GM23338 (cell line): Measurements from ENCODE around the gene KRTAP10-5. TPM values are rescaled to one million over a fixed set of nuclear protein-coding genes. Genes with fewer than 3 reads are reported as not detected.

Source experiments
- ATAC-seq: fragments of 200-7000 bp; cut with Tn5 transposase; 3 replicates; pipeline ENCODE4 v1.9.1; 2020
- DNase-seq: peaks from one replicate; pipeline ENCODE4 v3.0.0-alpha.2; 2015; ENCODE audit warnings: low spot score
- H2AFZ ChIP-seq: fragments of 200-600 bp; sonication (generic); 2 replicates; pipeline ENCODE4 v1.8.0; 2016; ENCODE audit warnings: antibody characterized with exemption, mild to moderate bottlenecking, moderate library complexity
- H3F3A ChIP-seq: fragments of 200-600 bp; sonication (generic); replicated peaks from 2 replicates; pipeline ENCODE4 v1.8.0; 2017; ENCODE audit warnings: antibody characterized with exemption, mixed run types, low read depth
- H3K27ac ChIP-seq: fragments of 200-600 bp; sonication (generic); 2 replicates; pipeline ENCODE4 v1.6.1; 2016; ENCODE audit warnings: low read depth
- H3K27me3 ChIP-seq: fragments of 200-600 bp; sonication (generic); 2 replicates; pipeline ENCODE4 v1.8.0; 2016; ENCODE audit warnings: mild to moderate bottlenecking, mixed run types, moderate library complexity; ENCODE audit not compliant: insufficient read depth
- H3K36me3 ChIP-seq: fragments of 200-600 bp; sonication (generic); 2 replicates; pipeline ENCODE4 v1.8.0; 2016; ENCODE audit warnings: mild to moderate bottlenecking; ENCODE audit not compliant: insufficient read depth
- H3K4me1 ChIP-seq: fragments of 200-600 bp; sonication (generic); 2 replicates; pipeline ENCODE4 v1.8.0; 2016; ENCODE audit warnings: mild to moderate bottlenecking, moderate library complexity; ENCODE audit not compliant: insufficient read depth
- H3K4me2 ChIP-seq: fragments of 200-600 bp; sonication (generic); 2 replicates; pipeline ENCODE4 v1.7.1; 2017; ENCODE audit warnings: mixed run types
- H3K4me3 ChIP-seq: fragments of 200-600 bp; sonication (generic); 2 replicates; pipeline ENCODE4 v1.6.1; 2016; ENCODE audit warnings: mixed run types
- H3K79me2 ChIP-seq: fragments of 200-600 bp; sonication (generic); replicated peaks from 2 replicates; pipeline ENCODE4 v1.8.0; 2017; ENCODE audit warnings: mild to moderate bottlenecking; ENCODE audit not compliant: insufficient read depth
- H3K9me2 ChIP-seq: fragments of 200-600 bp; sonication (generic); 2 replicates; pipeline ENCODE4 v1.8.0; 2017; ENCODE audit not compliant: insufficient read depth
- H4K20me1 ChIP-seq: fragments of 200-600 bp; sonication (generic); replicated peaks from 2 replicates; pipeline ENCODE4 v1.8.0; 2017; ENCODE audit warnings: mild to moderate bottlenecking; ENCODE audit not compliant: insufficient read depth
- H3K27ac Mint-ChIP-seq: 2 replicates; pipeline ENCODE4 v1.8.0; 2020; ENCODE audit warnings: inconsistent platforms, mild to moderate bottlenecking, moderate library complexity, mixed read lengths
- H3K27me3 Mint-ChIP-seq: 3 replicates; pipeline ENCODE4 v1.8.0; 2022; ENCODE audit warnings: low read depth, mild to moderate bottlenecking, moderate library complexity, mixed read lengths, inconsistent platforms; ENCODE audit not compliant: insufficient read depth, poor library complexity
- H3K36me3 Mint-ChIP-seq: 3 replicates; pipeline ENCODE4 v1.8.0; 2021; ENCODE audit warnings: low read depth, mild to moderate bottlenecking, inconsistent platforms, moderate library complexity, mixed read lengths
- H3K4me1 Mint-ChIP-seq: 3 replicates; pipeline ENCODE4 v1.8.0; 2020; ENCODE audit warnings: mild to moderate bottlenecking, inconsistent platforms, mixed read lengths
- H3K4me3 Mint-ChIP-seq: 3 replicates; pipeline ENCODE4 v1.8.0; 2021; ENCODE audit warnings: moderate library complexity, mild to moderate bottlenecking, inconsistent platforms, mixed read lengths
- H3K9me3 Mint-ChIP-seq: 3 replicates; pipeline ENCODE4 v1.8.0; 2020; ENCODE audit warnings: moderate library complexity, mild to moderate bottlenecking, inconsistent platforms, mixed read lengths
- CREB1 ChIP-seq: fragments of 250-450 bp; sonication (Bioruptor Pico); IDR thresholded peaks from 2 replicates; pipeline ENCODE4 v1.5.0; 2020; ENCODE audit warnings: low read depth, mild to moderate bottlenecking, moderate library complexity
- ETS1 ChIP-seq: IDR thresholded peaks from 2 replicates; pipeline ENCODE4 v1.6.1; 2016; ENCODE audit warnings: antibody characterized with exemption
- EZH2 ChIP-seq: fragments of 200-600 bp; sonication (generic); IDR thresholded peaks from one replicate; pipeline ENCODE4 v1.8.0; 2017; ENCODE audit warnings: antibody characterized with exemption, mild to moderate bottlenecking, low read depth; ENCODE audit not compliant: unreplicated experiment
- EZH2phosphoT487 ChIP-seq: fragments of 200-600 bp; sonication (generic); IDR thresholded peaks from one replicate; pipeline ENCODE4 v1.8.1; 2018; ENCODE audit warnings: antibody characterized with exemption; ENCODE audit not compliant: unreplicated experiment
- JUNB ChIP-seq: IDR thresholded peaks from one replicate; pipeline ENCODE4 v1.6.1; 2016; ENCODE audit warnings: antibody characterized with exemption; ENCODE audit not compliant: unreplicated experiment
- NANOG ChIP-seq: IDR thresholded peaks from 2 replicates; pipeline ENCODE4 v1.6.1; 2016; ENCODE audit warnings: antibody characterized with exemption, borderline replicate concordance
- POLR2AphosphoS5 ChIP-seq: IDR thresholded peaks from 2 replicates; pipeline ENCODE4 v1.6.1; 2016; ENCODE audit warnings: antibody characterized with exemption, low read depth
- STAT1 ChIP-seq: IDR thresholded peaks from one replicate; pipeline ENCODE4 v1.6.1; 2016; ENCODE audit warnings: antibody characterized with exemption; ENCODE audit not compliant: unreplicated experiment
- ZNF114 ChIP-seq: fragments of 250-450 bp; sonication (Bioruptor Pico); IDR thresholded peaks from 2 replicates; pipeline ENCODE4 v1.5.0; 2020; ENCODE audit warnings: mild to moderate bottlenecking, moderate library complexity
- ZNF331 ChIP-seq: fragments of 250-450 bp; sonication (Bioruptor Pico); IDR thresholded peaks from 2 replicates; pipeline ENCODE4 v1.5.0; 2020; ENCODE audit warnings: low read depth, mild to moderate bottlenecking, moderate library complexity
- polyA plus RNA-seq: library from polyadenylated mRNA; unstranded; fragments of >200 nt; fragmentation: Nextera tagmentation; extraction: Ambion mirVana; gene quantifications from 2 replicates; pipeline ENCODE4 v1.2.1, GENCODE V29; 2016
- total RNA-seq: library from RNA; depleted of rRNA; stranded (reverse); fragments of >200 nt; shearing (Covaris generic); gene quantifications from 2 replicates; pipeline ENCODE4 v1.2.3, GENCODE V29; 2014
- TF ChIP-seq, protein P1 (sequence below): IDR thresholded peaks from one replicate; pipeline ENCODE4 v1.6.1; 2018; ENCODE audit warnings: antibody characterized with exemption; ENCODE audit not compliant: unreplicated experiment
- TF ChIP-seq, protein P2 (sequence below): fragments of 250-450 bp; sonication (Bioruptor Pico); IDR thresholded peaks from 2 replicates; pipeline ENCODE4 v1.5.0; 2020; ENCODE audit warnings: mild to moderate bottlenecking, moderate library complexity
- TF ChIP-seq, protein P3 (sequence below), 2 experiments: fragments of 200-600 bp in 1 of 2; sonication (generic) in 1 of 2; conservative IDR thresholded peaks; 2 replicates each; pipeline versions ENCODE4 v1.5.1 to v1.6.1; 2016 to 2017; ENCODE audit warnings: antibody characterized with exemption in 2 of 2, low read depth in 2 of 2, mild to moderate bottlenecking in 2 of 2, moderate library complexity in 1 of 2

The KRTAP10-5 gene
- total and polyA plus RNA-seq, 2 experiments from 2014 or later, result not detected

GRCh38 chr21:44568667-44569556, 11.5 kb downstream of the KRTAP10-5 start:
- TF ChIP-seq ZNF114 (CRISPR knock-in tag) (no peak), NANOG (no peak), EZH2phosphoT487 (no peak), CREB1 (CRISPR knock-in tag) (no peak), POLR2AphosphoS5 (no peak), STAT1 (no peak), EZH2 (no peak), ZNF331 (no peak), ETS1 (no peak), JUNB (no peak)
- TF ChIP-seq, protein P1, sequence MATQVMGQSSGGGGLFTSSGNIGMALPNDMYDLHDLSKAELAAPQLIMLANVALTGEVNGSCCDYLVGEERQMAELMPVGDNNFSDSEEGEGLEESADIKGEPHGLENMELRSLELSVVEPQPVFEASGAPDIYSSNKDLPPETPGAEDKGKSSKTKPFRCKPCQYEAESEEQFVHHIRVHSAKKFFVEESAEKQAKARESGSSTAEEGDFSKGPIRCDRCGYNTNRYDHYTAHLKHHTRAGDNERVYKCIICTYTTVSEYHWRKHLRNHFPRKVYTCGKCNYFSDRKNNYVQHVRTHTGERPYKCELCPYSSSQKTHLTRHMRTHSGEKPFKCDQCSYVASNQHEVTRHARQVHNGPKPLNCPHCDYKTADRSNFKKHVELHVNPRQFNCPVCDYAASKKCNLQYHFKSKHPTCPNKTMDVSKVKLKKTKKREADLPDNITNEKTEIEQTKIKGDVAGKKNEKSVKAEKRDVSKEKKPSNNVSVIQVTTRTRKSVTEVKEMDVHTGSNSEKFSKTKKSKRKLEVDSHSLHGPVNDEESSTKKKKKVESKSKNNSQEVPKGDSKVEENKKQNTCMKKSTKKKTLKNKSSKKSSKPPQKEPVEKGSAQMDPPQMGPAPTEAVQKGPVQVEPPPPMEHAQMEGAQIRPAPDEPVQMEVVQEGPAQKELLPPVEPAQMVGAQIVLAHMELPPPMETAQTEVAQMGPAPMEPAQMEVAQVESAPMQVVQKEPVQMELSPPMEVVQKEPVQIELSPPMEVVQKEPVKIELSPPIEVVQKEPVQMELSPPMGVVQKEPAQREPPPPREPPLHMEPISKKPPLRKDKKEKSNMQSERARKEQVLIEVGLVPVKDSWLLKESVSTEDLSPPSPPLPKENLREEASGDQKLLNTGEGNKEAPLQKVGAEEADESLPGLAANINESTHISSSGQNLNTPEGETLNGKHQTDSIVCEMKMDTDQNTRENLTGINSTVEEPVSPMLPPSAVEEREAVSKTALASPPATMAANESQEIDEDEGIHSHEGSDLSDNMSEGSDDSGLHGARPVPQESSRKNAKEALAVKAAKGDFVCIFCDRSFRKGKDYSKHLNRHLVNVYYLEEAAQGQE, result no peak
- TF ChIP-seq, protein P2, sequence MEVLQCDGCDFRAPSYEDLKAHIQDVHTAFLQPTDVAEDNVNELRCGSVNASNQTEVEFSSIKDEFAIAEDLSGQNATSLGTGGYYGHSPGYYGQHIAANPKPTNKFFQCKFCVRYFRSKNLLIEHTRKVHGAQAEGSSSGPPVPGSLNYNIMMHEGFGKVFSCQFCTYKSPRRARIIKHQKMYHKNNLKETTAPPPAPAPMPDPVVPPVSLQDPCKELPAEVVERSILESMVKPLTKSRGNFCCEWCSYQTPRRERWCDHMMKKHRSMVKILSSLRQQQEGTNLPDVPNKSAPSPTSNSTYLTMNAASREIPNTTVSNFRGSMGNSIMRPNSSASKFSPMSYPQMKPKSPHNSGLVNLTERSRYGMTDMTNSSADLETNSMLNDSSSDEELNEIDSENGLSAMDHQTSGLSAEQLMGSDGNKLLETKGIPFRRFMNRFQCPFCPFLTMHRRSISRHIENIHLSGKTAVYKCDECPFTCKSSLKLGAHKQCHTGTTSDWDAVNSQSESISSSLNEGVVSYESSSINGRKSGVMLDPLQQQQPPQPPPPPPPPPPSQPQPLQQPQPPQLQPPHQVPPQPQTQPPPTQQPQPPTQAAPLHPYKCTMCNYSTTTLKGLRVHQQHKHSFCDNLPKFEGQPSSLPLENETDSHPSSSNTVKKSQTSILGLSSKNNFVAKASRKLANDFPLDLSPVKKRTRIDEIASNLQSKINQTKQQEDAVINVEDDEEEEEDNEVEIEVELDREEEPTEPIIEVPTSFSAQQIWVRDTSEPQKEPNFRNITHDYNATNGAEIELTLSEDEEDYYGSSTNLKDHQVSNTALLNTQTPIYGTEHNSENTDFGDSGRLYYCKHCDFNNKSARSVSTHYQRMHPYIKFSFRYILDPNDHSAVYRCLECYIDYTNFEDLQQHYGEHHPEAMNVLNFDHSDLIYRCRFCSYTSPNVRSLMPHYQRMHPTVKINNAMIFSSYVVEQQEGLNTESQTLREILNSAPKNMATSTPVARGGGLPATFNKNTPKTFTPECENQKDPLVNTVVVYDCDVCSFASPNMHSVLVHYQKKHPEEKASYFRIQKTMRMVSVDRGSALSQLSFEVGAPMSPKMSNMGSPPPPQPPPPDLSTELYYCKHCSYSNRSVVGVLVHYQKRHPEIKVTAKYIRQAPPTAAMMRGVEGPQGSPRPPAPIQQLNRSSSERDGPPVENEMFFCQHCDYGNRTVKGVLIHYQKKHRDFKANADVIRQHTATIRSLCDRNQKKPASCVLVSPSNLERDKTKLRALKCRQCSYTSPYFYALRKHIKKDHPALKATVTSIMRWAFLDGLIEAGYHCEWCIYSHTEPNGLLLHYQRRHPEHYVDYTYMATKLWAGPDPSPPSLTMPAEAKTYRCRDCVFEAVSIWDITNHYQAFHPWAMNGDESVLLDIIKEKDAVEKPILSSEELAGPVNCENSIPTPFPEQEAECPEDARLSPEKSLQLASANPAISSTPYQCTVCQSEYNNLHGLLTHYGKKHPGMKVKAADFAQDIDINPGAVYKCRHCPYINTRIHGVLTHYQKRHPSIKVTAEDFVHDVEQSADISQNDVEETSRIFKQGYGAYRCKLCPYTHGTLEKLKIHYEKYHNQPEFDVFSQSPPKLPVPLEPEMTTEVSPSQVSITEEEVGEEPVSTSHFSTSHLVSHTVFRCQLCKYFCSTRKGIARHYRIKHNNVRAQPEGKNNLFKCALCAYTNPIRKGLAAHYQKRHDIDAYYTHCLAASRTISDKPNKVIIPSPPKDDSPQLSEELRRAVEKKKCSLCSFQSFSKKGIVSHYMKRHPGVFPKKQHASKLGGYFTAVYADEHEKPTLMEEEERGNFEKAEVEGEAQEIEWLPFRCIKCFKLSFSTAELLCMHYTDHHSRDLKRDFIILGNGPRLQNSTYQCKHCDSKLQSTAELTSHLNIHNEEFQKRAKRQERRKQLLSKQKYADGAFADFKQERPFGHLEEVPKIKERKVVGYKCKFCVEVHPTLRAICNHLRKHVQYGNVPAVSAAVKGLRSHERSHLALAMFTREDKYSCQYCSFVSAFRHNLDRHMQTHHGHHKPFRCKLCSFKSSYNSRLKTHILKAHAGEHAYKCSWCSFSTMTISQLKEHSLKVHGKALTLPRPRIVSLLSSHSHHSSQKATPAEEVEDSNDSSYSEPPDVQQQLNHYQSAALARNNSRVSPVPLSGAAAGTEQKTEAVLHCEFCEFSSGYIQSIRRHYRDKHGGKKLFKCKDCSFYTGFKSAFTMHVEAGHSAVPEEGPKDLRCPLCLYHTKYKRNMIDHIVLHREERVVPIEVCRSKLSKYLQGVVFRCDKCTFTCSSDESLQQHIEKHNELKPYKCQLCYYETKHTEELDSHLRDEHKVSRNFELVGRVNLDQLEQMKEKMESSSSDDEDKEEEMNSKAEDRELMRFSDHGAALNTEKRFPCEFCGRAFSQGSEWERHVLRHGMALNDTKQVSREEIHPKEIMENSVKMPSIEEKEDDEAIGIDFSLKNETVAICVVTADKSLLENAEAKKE (CRISPR knock-in tag), result no peak
- TF ChIP-seq, protein P3, sequence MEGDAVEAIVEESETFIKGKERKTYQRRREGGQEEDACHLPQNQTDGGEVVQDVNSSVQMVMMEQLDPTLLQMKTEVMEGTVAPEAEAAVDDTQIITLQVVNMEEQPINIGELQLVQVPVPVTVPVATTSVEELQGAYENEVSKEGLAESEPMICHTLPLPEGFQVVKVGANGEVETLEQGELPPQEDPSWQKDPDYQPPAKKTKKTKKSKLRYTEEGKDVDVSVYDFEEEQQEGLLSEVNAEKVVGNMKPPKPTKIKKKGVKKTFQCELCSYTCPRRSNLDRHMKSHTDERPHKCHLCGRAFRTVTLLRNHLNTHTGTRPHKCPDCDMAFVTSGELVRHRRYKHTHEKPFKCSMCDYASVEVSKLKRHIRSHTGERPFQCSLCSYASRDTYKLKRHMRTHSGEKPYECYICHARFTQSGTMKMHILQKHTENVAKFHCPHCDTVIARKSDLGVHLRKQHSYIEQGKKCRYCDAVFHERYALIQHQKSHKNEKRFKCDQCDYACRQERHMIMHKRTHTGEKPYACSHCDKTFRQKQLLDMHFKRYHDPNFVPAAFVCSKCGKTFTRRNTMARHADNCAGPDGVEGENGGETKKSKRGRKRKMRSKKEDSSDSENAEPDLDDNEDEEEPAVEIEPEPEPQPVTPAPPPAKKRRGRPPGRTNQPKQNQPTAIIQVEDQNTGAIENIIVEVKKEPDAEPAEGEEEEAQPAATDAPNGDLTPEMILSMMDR (conservative IDR thresholded peaks at IDR 0.05; ENCODE audit: low read depth in 2 of 2), result no peak
- Mint-ChIP-seq H3K27ac (no peak overlapping the region), H3K27me3 (peaks cover 13% of the 10 kb centered on the region), H3K9me3 (peaks cover 25% of the 10 kb centered on the region), H3K4me3 (no peak overlapping the region), H3K36me3 (peaks cover 4% of the 10 kb centered on the region; the same call in 2 of the 3 replicates), H3K4me1 (no peaks in the 10 kb centered on the region; the same call in 2 of the 3 replicates)
- no peak overlapping the region for H3K4me3 ChIP-seq
- H3K9me2 ChIP-seq, result no peaks in the 10 kb centered on the region
- H3K27ac ChIP-seq, result no peak overlapping the region
- no peaks in the 10 kb centered on the region for H4K20me1 ChIP-seq
- H3F3A ChIP-seq, result no peaks in the 10 kb centered on the region
- H3K36me3 ChIP-seq, result no peaks in the 10 kb centered on the region
- ATAC-seq (no peak), DNase-seq (no peak)
- H3K4me2 ChIP-seq, result no peak overlapping the region
- H3K79me2 ChIP-seq, result no peaks in the 10 kb centered on the region
- H3K4me1 ChIP-seq, result no peaks in the 10 kb centered on the region
- H2AFZ ChIP-seq, result peak overlapping the region; percentile 38; the same call in 1 of the 2 replicates
- no peaks in the 10 kb centered on the region for H3K27me3 ChIP-seq
